Stimulated activated CD4-positive, alpha-beta T cell treated with anti-CD3 and anti-CD28 coated beads, Interleukin-15, amount 100 ng/mL, for 24 hours (primary cell): ENCODE results near the gene RBMX2.
"Not testable (repeated sequence)": the region's sequence is repeated elsewhere in the genome, so short reads cannot be mapped to it uniquely, and the experiment has no call there.

Source experiments
- DNase-seq: peaks from one replicate; pipeline ENCODE4 v3.0.0-alpha.2; 2020

Gene RBMX2

GRCh38 chrX:130401415-130402207, at the start of gene RBMX2:
Gene RBMX2 (plus strand): TSS chrX:130401987. CDS start chrX:130402033, 46 bp downstream.
- peak; percentile 75 for DNase-seq

- DNase-seq = not testable (repeated sequence)
Observed at GRCh38 chrX:130352050-130352449, 49.7 kb upstream of the RBMX2 start.

GRCh38 chrX:130376077-130376476, 25.7 kb upstream of the RBMX2 start:
- no peak for DNase-seq

- DNase-seq = no peak
Observed at GRCh38 chrX:130378024-130378669, 23.6 kb upstream of the RBMX2 start.

GRCh38 chrX:130385520-130385919, 16.3 kb upstream of the RBMX2 start, which contains the start of gene GPR119:
Gene GPR119 (minus strand): TSS chrX:130385674. CDS start chrX:130385447, 227 bp downstream.
- no peak for DNase-seq

- DNase-seq = no peak
Observed at GRCh38 chrX:130386408-130386808, 15.4 kb upstream of the RBMX2 start.

- no peak for DNase-seq
Observed at GRCh38 chrX:130393451-130394074, 8.2 kb upstream of the RBMX2 start.

- no peak for DNase-seq
Observed at GRCh38 chrX:130395341-130395740, 6.4 kb upstream of the RBMX2 start.

- no peak for DNase-seq
Observed at GRCh38 chrX:130402208-130402684, 459 bp downstream of the RBMX2 start.

- DNase-seq = no peak
Observed at GRCh38 chrX:130413415-130413814, 11.6 kb downstream of the RBMX2 start.

- DNase-seq = no peak
Observed at GRCh38 chrX:130414800-130415199, 13.0 kb downstream of the RBMX2 start.

GRCh38 chrX:130415201-130415600, 13.4 kb downstream of the RBMX2 start:
- DNase-seq = no peak

GRCh38 chrX:130416785-130417184, 15.0 kb downstream of the RBMX2 start:
- DNase-seq = no peak

GRCh38 chrX:130418066-130418465, 16.3 kb downstream of the RBMX2 start:
- DNase-seq = no peak

GRCh38 chrX:130418740-130419139, 17.0 kb downstream of the RBMX2 start:
- no peak for DNase-seq

- no peak for DNase-seq
Observed at GRCh38 chrX:130419263-130419662, 17.5 kb downstream of the RBMX2 start.

GRCh38 chrX:130426531-130426930, 24.7 kb downstream of the RBMX2 start:
- DNase-seq = no peak

GRCh38 chrX:130429236-130429635, 27.4 kb downstream of the RBMX2 start:
- not testable (repeated sequence) for DNase-seq

GRCh38 chrX:130435937-130436336, 34.1 kb downstream of the RBMX2 start:
- DNase-seq = no peak

- DNase-seq = not testable (repeated sequence)
Observed at GRCh38 chrX:130437996-130438395, 36.2 kb downstream of the RBMX2 start.

GRCh38 chrX:130443875-130444274, 42.1 kb downstream of the RBMX2 start:
- no peak for DNase-seq

- no peak for DNase-seq
Observed at GRCh38 chrX:130444641-130445336, 43.0 kb downstream of the RBMX2 start.

- no peak for DNase-seq
Observed at GRCh38 chrX:130446974-130447373, 45.2 kb downstream of the RBMX2 start.
